ENCODE data around the gene IGF1. TPM values are rescaled to one million over a fixed set of nuclear protein-coding genes. Genes with fewer than 3 reads are reported as not detected.

IGF1 gene
- total and polyA plus RNA-seq, 9 of the 15 experiments (the other 6 are each of a cell fraction or from before 2014, with no cell fraction given) = 3.7 to 13.9 (median 4.5) TPM

DNA sequence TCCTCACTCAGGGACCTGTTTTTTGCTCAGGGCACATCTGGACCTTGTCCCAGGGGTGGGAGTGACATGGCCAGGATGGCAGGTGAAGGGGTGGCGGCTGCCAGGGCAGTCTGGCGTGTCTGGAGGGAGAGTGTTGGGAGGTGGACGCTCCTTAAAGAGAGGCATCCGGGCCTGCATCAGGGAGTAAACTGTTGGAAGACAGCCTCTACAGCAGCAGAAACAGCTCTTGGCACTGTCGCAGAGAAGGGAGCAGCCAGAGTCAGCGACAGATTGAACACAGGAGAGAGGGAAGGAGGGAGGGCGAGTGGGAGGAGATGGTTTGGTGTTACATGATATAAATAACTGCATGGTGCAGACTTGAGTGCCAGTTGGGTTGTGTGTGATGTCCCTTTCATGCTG is 52.8 kb downstream of the IGF1 start (continued):
- TF ChIP-seq NCOA1 (IDR thresholded peaks at IDR 0.05; ENCODE audit: low read depth) (no peak), CBFA2T3 (IDR thresholded peaks at IDR 0.05) (peak; percentile 23; the same call in 1 of the 2 replicates), TCF7 (IDR thresholded peaks at IDR 0.05; ENCODE audit: borderline replicate concordance) (no peak), HNRNPUL1 (IDR thresholded peaks at IDR 0.05; ENCODE audit: low read length) (no peak), SIX5 (IDR thresholded peaks at IDR 0.05; ENCODE audit: borderline replicate concordance in 1 of 2, insufficient read depth in 1 of 2, low read depth in 1 of 2, low read length in 2 of 2) (no peak), RAD51 (IDR thresholded peaks at IDR 0.05; ENCODE audit: borderline replicate concordance, low read depth) (no peak), ZNF766 (CRISPR knock-in tag; conservative IDR thresholded peaks at IDR 0.05) (0 out of 2 replicates have a peak, but pooled peaks have one; percentile 21), REST (IDR thresholded peaks at IDR 0.05; ENCODE audit: borderline replicate concordance) (no peak), REST (CRISPR knock-in tag; IDR thresholded peaks at IDR 0.05; ENCODE audit: low read depth) (no peak), BRD4 (IDR thresholded peaks at IDR 0.05) (0 out of 2 replicates have a peak, but pooled peaks have one; percentile 17), ZBTB34 (CRISPR knock-in tag; IDR thresholded peaks at IDR 0.05) (no peak)
- TF ChIP-seq, protein P1, sequence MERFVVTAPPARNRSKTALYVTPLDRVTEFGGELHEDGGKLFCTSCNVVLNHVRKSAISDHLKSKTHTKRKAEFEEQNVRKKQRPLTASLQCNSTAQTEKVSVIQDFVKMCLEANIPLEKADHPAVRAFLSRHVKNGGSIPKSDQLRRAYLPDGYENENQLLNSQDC (CRISPR knock-in tag; IDR thresholded peaks at IDR 0.05) = no peak
- TF ChIP-seq, protein P2, sequence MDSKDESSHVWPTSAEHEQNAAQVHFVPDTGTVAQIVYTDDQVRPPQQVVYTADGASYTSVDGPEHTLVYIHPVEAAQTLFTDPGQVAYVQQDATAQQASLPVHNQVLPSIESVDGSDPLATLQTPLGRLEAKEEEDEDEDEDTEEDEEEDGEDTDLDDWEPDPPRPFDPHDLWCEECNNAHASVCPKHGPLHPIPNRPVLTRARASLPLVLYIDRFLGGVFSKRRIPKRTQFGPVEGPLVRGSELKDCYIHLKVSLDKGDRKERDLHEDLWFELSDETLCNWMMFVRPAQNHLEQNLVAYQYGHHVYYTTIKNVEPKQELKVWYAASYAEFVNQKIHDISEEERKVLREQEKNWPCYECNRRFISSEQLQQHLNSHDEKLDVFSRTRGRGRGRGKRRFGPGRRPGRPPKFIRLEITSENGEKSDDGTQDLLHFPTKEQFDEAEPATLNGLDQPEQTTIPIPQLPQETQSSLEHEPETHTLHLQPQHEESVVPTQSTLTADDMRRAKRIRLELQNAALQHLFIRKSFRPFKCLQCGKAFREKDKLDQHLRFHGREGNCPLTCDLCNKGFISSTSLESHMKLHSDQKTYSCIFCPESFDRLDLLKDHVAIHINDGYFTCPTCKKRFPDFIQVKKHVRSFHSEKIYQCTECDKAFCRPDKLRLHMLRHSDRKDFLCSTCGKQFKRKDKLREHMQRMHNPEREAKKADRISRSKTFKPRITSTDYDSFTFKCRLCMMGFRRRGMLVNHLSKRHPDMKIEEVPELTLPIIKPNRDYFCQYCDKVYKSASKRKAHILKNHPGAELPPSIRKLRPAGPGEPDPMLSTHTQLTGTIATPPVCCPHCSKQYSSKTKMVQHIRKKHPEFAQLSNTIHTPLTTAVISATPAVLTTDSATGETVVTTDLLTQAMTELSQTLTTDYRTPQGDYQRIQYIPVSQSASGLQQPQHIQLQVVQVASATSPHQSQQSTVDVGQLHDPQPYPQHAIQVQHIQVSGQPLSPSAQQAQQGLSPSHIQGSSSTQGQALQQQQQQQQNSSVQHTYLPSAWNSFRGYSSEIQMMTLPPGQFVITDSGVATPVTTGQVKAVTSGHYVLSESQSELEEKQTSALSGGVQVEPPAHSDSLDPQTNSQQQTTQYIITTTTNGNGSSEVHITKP (IDR thresholded peaks at IDR 0.05; ENCODE audit: partially characterized antibody) = no peak
- TF ChIP-seq, protein P3, sequence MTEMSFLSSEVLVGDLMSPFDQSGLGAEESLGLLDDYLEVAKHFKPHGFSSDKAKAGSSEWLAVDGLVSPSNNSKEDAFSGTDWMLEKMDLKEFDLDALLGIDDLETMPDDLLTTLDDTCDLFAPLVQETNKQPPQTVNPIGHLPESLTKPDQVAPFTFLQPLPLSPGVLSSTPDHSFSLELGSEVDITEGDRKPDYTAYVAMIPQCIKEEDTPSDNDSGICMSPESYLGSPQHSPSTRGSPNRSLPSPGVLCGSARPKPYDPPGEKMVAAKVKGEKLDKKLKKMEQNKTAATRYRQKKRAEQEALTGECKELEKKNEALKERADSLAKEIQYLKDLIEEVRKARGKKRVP (CRISPR knock-in tag; IDR thresholded peaks at IDR 0.05) = no peak

Data from K562 (cell line).